ENCODE results near the gene FBXL14.

FBXL14 gene

GRCh38 chr12:1593174-1594005 is 991 bp downstream of the FBXL14 start:
- no peak for DNase-seq (ENCODE audit: low read depth)

- no peak for DNase-seq (ENCODE audit: low read depth)
Measured at GRCh38 chr12:1592444-1593173, 1.8 kb downstream of the FBXL14 start.

- no peak for DNase-seq (ENCODE audit: low read depth)
Measured at GRCh38 chr12:1591543-1591942, 2.8 kb downstream of the FBXL14 start.

GRCh38 chr12:1591034-1591433 is 3.3 kb downstream of the FBXL14 start:
- DNase-seq (ENCODE audit: low read depth) = no peak

GRCh38 chr12:1590221-1590979 is 4.0 kb downstream of the FBXL14 start:
- DNase-seq (ENCODE audit: low read depth) = no peak

GRCh38 chr12:1588575-1588947 is 5.8 kb downstream of the FBXL14 start:
- no peak for DNase-seq (ENCODE audit: low read depth)

GRCh38 chr12:1587927-1588574 is 6.3 kb downstream of the FBXL14 start:
- DNase-seq (ENCODE audit: low read depth) = no peak

GRCh38 chr12:1584326-1584725 is 10.1 kb downstream of the FBXL14 start:
- DNase-seq (ENCODE audit: low read depth) = no peak

GRCh38 chr12:1583421-1584078 is 10.8 kb downstream of the FBXL14 start:
- peak; percentile 79 for DNase-seq (ENCODE audit: low read depth)

- DNase-seq (ENCODE audit: low read depth) = no peak
Measured at GRCh38 chr12:1582709-1583050, 11.7 kb downstream of the FBXL14 start.

GRCh38 chr12:1581973-1582708 is 12.2 kb downstream of the FBXL14 start:
- no peak for DNase-seq (ENCODE audit: low read depth)

GRCh38 chr12:1580526-1580925 is 13.9 kb downstream of the FBXL14 start:
- no peak for DNase-seq (ENCODE audit: low read depth)

GRCh38 chr12:1579651-1580435 is 14.5 kb downstream of the FBXL14 start:
- no peak for DNase-seq (ENCODE audit: low read depth)

- no peak for DNase-seq (ENCODE audit: low read depth)
Measured at GRCh38 chr12:1576410-1577241, 17.8 kb downstream of the FBXL14 start.

GRCh38 chr12:1575408-1576401 is 18.7 kb downstream of the FBXL14 start:
- DNase-seq (ENCODE audit: low read depth) = no peak

- no peak for DNase-seq (ENCODE audit: low read depth)
Measured at GRCh38 chr12:1574865-1575259, 19.5 kb downstream of the FBXL14 start.

GRCh38 chr12:1573960-1574864 is 20.2 kb downstream of the FBXL14 start:
- no peak for DNase-seq (ENCODE audit: low read depth)
